Measurements from ENCODE around the gene COLEC12.

DNA sequence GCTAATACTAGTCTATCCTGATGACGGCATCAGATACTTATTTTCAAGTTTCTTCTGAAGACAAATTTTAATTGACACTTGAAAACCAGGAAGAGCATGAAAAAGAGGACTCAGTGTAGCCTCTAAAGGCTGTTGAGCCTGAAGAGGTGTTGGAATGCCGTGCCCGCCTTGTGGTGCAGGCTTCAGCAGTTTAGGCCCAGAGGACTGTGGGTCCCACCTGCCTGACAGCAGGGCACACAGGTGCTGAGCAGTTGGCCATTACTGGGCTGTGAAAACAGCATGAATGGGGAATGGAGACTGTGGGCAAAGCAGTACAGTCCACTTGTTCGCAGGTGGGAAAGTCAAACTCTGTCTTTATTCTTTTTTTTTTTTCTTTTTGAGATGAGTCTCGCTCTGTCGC, 182.9 kb downstream of the COLEC12 start:
- TF ChIP-seq POLR2A (IDR thresholded peaks at IDR 0.05): no peak
- TF ChIP-seq, protein P1, sequence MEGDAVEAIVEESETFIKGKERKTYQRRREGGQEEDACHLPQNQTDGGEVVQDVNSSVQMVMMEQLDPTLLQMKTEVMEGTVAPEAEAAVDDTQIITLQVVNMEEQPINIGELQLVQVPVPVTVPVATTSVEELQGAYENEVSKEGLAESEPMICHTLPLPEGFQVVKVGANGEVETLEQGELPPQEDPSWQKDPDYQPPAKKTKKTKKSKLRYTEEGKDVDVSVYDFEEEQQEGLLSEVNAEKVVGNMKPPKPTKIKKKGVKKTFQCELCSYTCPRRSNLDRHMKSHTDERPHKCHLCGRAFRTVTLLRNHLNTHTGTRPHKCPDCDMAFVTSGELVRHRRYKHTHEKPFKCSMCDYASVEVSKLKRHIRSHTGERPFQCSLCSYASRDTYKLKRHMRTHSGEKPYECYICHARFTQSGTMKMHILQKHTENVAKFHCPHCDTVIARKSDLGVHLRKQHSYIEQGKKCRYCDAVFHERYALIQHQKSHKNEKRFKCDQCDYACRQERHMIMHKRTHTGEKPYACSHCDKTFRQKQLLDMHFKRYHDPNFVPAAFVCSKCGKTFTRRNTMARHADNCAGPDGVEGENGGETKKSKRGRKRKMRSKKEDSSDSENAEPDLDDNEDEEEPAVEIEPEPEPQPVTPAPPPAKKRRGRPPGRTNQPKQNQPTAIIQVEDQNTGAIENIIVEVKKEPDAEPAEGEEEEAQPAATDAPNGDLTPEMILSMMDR (IDR thresholded peaks at IDR 0.05): no peak
- TF ChIP-seq EP300 (IDR thresholded peaks at IDR 0.05): no peak
